Pancreas (tissue), 10 donors: Measurements from ENCODE around the gene ZBTB20. TPM values are rescaled to one million over a fixed set of nuclear protein-coding genes. Genes with fewer than 3 reads are reported as not detected.

Experiments
- ATAC-seq, 4 donors: fragments of 200-7000 bp; cut with Tn5 transposase; one replicate each; pipeline versions ENCODE4 v1.8.0 to v1.9.1; 2020; ENCODE audit warnings: mild to moderate bottlenecking in 4 of 4, moderate library complexity in 4 of 4
- DNase-seq, 6 donors: peaks; one replicate each; pipeline ENCODE4 v3.0.0-alpha.2; 2020
- FAIRE-seq: peaks from 2 replicates; lab custom pipeline; 2012; peaks lifted over from hg19 to GRCh38; lab: Jason Lieb, UNC
- H3K27ac ChIP-seq, 4 donors: fragments of 200-600 bp; sonication (generic); 1 replicate in 3 of 4; 2 replicates in 1 of 4; pipeline versions ENCODE4 v1.5.0 to v1.8.0; 2020
- H3K27me3 ChIP-seq, 4 donors: fragments of 200-600 bp; one replicate each; pipeline ENCODE4 v1.8.0; 2021
- H3K36me3 ChIP-seq, 3 donors: fragments of 200-600 bp; sonication (generic) in 1 of 3; one replicate each; pipeline versions ENCODE4 v1.5.0 to v1.8.0; 2020 to 2021
- H3K4me1 ChIP-seq, 3 donors: fragments of 200-600 bp; one replicate each; pipeline ENCODE4 v1.8.0; 2021
- H3K4me3 ChIP-seq, 4 donors: fragments of 200-600 bp; sonication (generic) in 2 of 4; one replicate each; pipeline versions ENCODE4 v1.5.0 to v1.8.0; 2020 to 2021
- H3K9me3 ChIP-seq, 4 donors: fragments of 200-600 bp; one replicate each; pipeline ENCODE4 v1.8.0; 2021
- CTCF ChIP-seq, 4 donors: fragments of 200-600 bp; sonication (generic) in 3 of 4; IDR thresholded peaks; one replicate each; pipeline versions ENCODE4 v1.5.0 to v1.8.0; 2021; ENCODE audit warnings: antibody characterized with exemption in 4 of 4
- WGBS, 2 donors: extraction: QIAGEN DNeasy Blood & Tissue Kit; methylation state at CpG; one replicate each; pipeline ENCODE4 v1.1.7; 2013; 5-methylcytosine and 5-hydroxymethylcytosine counted together
- intact Hi-C, 3 donors: fragments of 100-400 bp; cut with DNase I; formaldehyde crosslinking; loops; one replicate each; pipeline versions ENCODE4 v1.11.1 to v1.14.2; 2022
- polyA plus RNA-seq, 2 donors: library from polyadenylated mRNA; stranded (reverse); fragments of 200-250 nt; gene quantifications; one replicate each; pipeline ENCODE4 v1.2.3, GENCODE V29; 2013
- total RNA-seq, 6 donors: library from RNA; stranded (reverse); fragmentation: NEBNext Ultra II Directional in 4 of 6; extraction: Animal tissue kit (Norgen Biotek cat#: 25700) in 4 of 6; gene quantifications; one replicate each; pipeline versions ENCODE4 v1.2.1 to v1.2.4, GENCODE V29; 2021 to 2023
- donor health status: healthy with polysubstance abuse.
- donor health status: DM: no; HTN: no; CAD: no; lungs with moderate emphysema.
- donor health status: DM: no; HTN: no; CAD: no.
- donor health status: control.
- donor health status: control.
- donor health status: Bipolar disorder and iron deficiency.
- donor health status: DM: yes; HTN: yes; CAD: no.
- donor health status: DM: no; HTN: no; CAD: no.
- donor health status: DM: no; HTN: no; CAD: no.
- donor health status: DM: yes; HTN: yes; CAD: no.

Gene ZBTB20
- total and polyA plus RNA-seq, 8 donors = 1.3 to 81.5 (median 43.7) TPM

DNA sequence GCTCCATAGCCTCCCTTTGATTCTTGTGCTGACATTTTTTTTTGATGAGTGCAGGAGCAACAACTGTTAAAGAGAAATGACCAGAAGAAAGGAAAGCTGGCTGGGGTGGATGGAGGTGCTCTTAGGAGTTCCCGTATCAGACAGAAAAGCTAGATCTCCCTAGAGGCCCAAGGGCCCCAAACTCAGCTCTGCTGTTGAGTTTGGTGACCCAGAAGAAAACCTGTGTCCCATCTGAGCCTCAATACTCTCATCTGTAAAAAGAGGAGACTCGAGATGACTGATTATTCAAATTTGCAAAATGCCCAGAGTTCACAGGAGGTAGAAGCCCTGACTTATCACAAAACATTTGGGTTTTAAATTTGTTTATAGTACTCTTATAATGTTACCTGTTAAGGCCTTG, 710.9 kb downstream of the ZBTB20 start:
- Histone ChIP-seq H3K4me3 (no peak overlapping the region), H3K36me3 (no peaks in the 10 kb centered on the region), H3K27me3 (no peaks in the 10 kb centered on the region), H3K9me3 (no peaks in the 10 kb centered on the region), H3K4me1 (peaks cover 0 to 7% (median 3%) of the 10 kb centered on the region in 3 donors), H3K27ac (no peak overlapping the region)
- ATAC-seq (no peak), DNase-seq (no peak), FAIRE-seq (no peak)
- intact Hi-C loops = no loop called here
- WGBS, 2 donors = 93 to 100% methylated on average over 2 of the region's 2 CpGs
- TF ChIP-seq CTCF (IDR thresholded peaks at IDR 0.05) = no peak

- no peak for DNase-seq
- TF ChIP-seq CTCF (IDR thresholded peaks at IDR 0.05) = no peak
- no peak for FAIRE-seq
- H3K9me3 ChIP-seq = no peaks in the 10 kb centered on the region
- H3K36me3 ChIP-seq = no peaks in the 10 kb centered on the region
- no peaks in the 10 kb centered on the region for H3K27me3 ChIP-seq
- no peak overlapping the region for H3K4me3 ChIP-seq
- 70 to 75% methylated on average over 5 of the region's 5 CpGs for WGBS, 2 donors
- ATAC-seq = peak in 1 of 4 donors; percentile 16
- intact Hi-C loops = no loop called here
- no peak overlapping the region for H3K27ac ChIP-seq
- peaks cover 0 to 3% (median under 1%) of the 10 kb centered on the region in 3 donors for H3K4me1 ChIP-seq
Measured at GRCh38 chr3:114435386-114436115, 711.5 kb downstream of the ZBTB20 start.

- H3K9me3 ChIP-seq = no peaks in the 10 kb centered on the region
- intact Hi-C loops = no loop called here
- ATAC-seq = no peak
- no peak overlapping the region for H3K4me3 ChIP-seq
- peaks cover 0 to 3% (median 0%) of the 10 kb centered on the region in 3 donors for H3K4me1 ChIP-seq
- no peaks in the 10 kb centered on the region for H3K36me3 ChIP-seq
- no peaks in the 10 kb centered on the region for H3K27me3 ChIP-seq
- WGBS, 2 donors = 97 to 98% methylated on average over 2 of the region's 2 CpGs
- no peak for DNase-seq
- no peak for FAIRE-seq
- no peak overlapping the region for H3K27ac ChIP-seq
- TF ChIP-seq CTCF (IDR thresholded peaks at IDR 0.05) = no peak
Measured at GRCh38 chr3:114432310-114432709, 714.8 kb downstream of the ZBTB20 start.

DNA sequence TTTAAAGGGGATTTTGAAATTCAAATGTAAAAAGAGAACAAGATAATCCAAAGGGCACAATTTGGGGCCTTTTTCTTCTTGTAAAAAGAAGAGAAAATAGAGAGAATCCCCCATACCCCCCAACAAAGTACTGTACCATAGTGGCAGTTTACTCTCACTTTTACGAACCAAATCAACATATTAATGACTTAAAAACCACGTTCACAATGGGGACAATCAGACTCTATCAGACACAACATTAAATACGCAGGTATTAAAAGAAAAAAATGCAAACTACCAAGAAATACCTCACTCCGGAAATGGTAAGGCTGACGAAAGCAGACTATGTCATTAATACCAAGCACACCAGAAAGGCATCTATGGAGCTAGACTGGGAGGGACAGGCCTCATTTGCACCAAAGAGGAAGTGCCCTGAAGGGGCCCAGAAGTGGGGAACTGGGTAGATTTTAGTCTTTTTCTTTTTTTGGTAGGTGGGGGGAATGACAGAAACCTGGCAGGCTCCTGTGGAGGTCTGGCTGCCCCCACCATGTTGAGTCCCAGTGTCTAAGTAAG, 719.0 kb downstream of the ZBTB20 start:
- H3K9me3 ChIP-seq = no peaks in the 10 kb centered on the region
- no peak overlapping the region for H3K27ac ChIP-seq
- FAIRE-seq (no peak), ATAC-seq (no peak), DNase-seq (no peak)
- intact Hi-C loops = no loop called here
- TF ChIP-seq CTCF (IDR thresholded peaks at IDR 0.05) = no peak
- peaks cover 0 to 2% (median 0%) of the 10 kb centered on the region in 3 donors for H3K4me1 ChIP-seq
- no peak overlapping the region for H3K4me3 ChIP-seq
- WGBS, 2 donors = 96 to 97% methylated on average over 5 of the region's 5 CpGs
- H3K36me3 ChIP-seq = no peaks in the 10 kb centered on the region
- H3K27me3 ChIP-seq = no peaks in the 10 kb centered on the region
